ENCODE measurements around the gene C10orf67.

Gene C10orf67

DNA sequence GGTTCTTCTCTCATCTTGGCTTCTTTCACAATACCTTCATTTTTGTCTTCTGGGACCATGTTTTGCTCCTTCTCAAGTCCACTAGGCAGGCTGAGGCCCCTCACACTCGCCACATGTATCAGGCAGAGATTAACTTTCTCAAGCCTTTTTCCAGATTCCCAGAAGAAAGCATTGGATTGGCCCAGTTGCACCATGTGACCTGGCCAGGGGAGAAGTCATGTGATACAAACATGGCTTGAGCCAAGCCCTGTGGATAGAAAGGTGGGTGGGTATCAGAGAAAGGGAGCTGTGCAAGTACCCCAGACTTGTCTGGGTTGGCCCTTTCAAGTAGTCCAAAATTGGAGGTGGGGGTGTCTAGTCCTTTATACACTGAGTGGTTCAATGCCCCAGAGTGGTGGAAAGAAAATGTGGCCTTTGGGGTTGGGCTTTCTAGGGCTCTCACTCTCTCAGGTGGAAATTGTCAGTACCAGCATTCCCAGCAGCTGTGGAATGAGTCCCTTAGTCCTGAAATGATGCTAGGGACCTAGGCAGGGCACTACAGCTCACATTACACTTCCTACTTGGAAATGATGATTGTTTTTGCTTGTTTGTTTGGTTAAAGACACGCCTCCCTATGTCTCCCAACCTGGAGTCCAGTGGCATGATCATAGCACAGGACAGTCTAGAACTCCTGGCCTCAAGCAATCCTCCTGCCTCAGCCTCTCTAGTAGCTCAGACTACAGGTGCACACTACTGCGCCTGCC, 36.9 kb upstream of the C10orf67 start:
- H3K9me3 ChIP-seq (ENCODE audit: insufficient read depth, low read length, severe bottlenecking): no peaks in the 10 kb centered on the region
- no peak overlapping the region for H2AFZ ChIP-seq (ENCODE audit: low read depth, low read length)
- H3K4me1 ChIP-seq (ENCODE audit: insufficient read depth, low read length): no peaks in the 10 kb centered on the region
- ATAC-seq (ENCODE audit: insufficient read depth, low read depth): no peak
- H3K4me3 ChIP-seq (ENCODE audit: low read depth in 1 of 2, low read length in 2 of 2): no peak overlapping the region
- no peak overlapping the region for H3K4me2 ChIP-seq (ENCODE audit: insufficient read depth, low read length)
- H3K79me2 ChIP-seq (ENCODE audit: insufficient read depth, low read length): no peaks in the 10 kb centered on the region
- H3K27ac ChIP-seq (ENCODE audit: low read length): no peak overlapping the region
- H3K36me3 ChIP-seq (ENCODE audit: insufficient read depth, low read length): no peaks in the 10 kb centered on the region
- TF ChIP-seq EZH2 (IDR thresholded peaks at IDR 0.05; ENCODE audit: borderline replicate concordance, low read depth, low read length, severe bottlenecking): no peak
- TF ChIP-seq, protein P1, sequence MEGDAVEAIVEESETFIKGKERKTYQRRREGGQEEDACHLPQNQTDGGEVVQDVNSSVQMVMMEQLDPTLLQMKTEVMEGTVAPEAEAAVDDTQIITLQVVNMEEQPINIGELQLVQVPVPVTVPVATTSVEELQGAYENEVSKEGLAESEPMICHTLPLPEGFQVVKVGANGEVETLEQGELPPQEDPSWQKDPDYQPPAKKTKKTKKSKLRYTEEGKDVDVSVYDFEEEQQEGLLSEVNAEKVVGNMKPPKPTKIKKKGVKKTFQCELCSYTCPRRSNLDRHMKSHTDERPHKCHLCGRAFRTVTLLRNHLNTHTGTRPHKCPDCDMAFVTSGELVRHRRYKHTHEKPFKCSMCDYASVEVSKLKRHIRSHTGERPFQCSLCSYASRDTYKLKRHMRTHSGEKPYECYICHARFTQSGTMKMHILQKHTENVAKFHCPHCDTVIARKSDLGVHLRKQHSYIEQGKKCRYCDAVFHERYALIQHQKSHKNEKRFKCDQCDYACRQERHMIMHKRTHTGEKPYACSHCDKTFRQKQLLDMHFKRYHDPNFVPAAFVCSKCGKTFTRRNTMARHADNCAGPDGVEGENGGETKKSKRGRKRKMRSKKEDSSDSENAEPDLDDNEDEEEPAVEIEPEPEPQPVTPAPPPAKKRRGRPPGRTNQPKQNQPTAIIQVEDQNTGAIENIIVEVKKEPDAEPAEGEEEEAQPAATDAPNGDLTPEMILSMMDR (IDR thresholded peaks at IDR 0.05; ENCODE audit: borderline replicate concordance, extremely low read depth, low read length, poor library complexity, severe bottlenecking): no peak
- DNase-seq: no peak
- no peak overlapping the region for H3K9ac ChIP-seq (ENCODE audit: low read depth, low read length)
- H3K27me3 ChIP-seq (ENCODE audit: insufficient read depth, low read length, poor library complexity): no peaks in the 10 kb centered on the region
- no peaks in the 10 kb centered on the region for H4K20me1 ChIP-seq (ENCODE audit: insufficient read depth, low read length)

DNA sequence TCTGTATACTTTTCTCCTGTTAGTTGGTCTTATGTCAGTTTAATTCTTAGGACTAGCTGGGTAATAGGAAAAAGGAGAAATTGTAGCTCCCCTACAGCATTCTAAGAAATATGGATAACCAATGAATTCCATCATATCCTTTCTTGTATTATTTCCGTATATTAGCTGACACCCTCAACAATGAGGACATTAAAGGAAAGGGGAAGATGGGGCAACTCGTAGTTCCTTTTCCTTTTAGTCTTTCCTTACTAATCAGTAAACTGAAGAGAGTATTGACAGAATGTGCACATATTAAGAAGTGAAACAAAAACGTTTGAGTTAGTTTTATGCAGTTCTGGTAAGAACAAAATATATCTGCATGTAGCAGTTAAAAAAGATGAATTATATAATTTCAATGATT, 35.1 kb upstream of the C10orf67 start:
- H3K27me3 ChIP-seq (ENCODE audit: insufficient read depth, low read length, poor library complexity): no peaks in the 10 kb centered on the region
- no peaks in the 10 kb centered on the region for H3K9me3 ChIP-seq (ENCODE audit: insufficient read depth, low read length, severe bottlenecking)
- H3K4me2 ChIP-seq (ENCODE audit: insufficient read depth, low read length): no peak overlapping the region
- DNase-seq (no peak), ATAC-seq (ENCODE audit: insufficient read depth, low read depth) (no peak)
- no peaks in the 10 kb centered on the region for H3K79me2 ChIP-seq (ENCODE audit: insufficient read depth, low read length)
- no peaks in the 10 kb centered on the region for H4K20me1 ChIP-seq (ENCODE audit: insufficient read depth, low read length)
- no peak overlapping the region for H3K27ac ChIP-seq (ENCODE audit: low read length)
- no peaks in the 10 kb centered on the region for H3K36me3 ChIP-seq (ENCODE audit: insufficient read depth, low read length)
- H3K4me3 ChIP-seq (ENCODE audit: low read depth in 1 of 2, low read length in 2 of 2): no peak overlapping the region
- no peak for TF ChIP-seq EZH2 (IDR thresholded peaks at IDR 0.05; ENCODE audit: borderline replicate concordance, low read depth, low read length, severe bottlenecking)
- TF ChIP-seq, protein P1 (IDR thresholded peaks at IDR 0.05; ENCODE audit: borderline replicate concordance, extremely low read depth, low read length, poor library complexity, severe bottlenecking): no peak
- H3K9ac ChIP-seq (ENCODE audit: low read depth, low read length): no peak overlapping the region
- H2AFZ ChIP-seq (ENCODE audit: low read depth, low read length): no peak overlapping the region
- H3K4me1 ChIP-seq (ENCODE audit: insufficient read depth, low read length): no peaks in the 10 kb centered on the region

DNA sequence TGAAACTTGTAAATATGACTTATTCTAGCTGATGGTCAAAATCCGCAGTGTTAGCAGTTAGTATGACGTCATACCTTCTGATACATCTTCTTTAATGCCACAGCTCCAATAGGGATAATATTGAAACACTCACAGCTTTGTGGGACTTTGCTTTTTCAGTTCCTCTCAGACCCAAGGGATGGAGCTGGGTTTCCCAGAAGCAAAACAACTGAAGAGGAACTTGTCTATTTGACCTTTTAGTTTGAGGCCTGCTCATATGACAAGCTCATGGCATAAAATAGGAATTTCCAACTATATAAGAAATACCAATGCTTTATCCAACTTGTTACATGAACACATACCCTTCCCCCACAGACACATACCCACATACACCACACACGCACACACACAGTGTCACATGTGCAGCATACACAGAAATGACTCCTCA, 31.6 kb upstream of the C10orf67 start:
- no peak overlapping the region for H3K4me3 ChIP-seq (ENCODE audit: low read depth in 1 of 2, low read length in 2 of 2)
- DNase-seq: no peak

More for the DNA sequence above, 31.6 kb upstream of the C10orf67 start:
- H2AFZ ChIP-seq (ENCODE audit: low read depth, low read length): no peak overlapping the region
- peaks cover 14% of the 10 kb centered on the region for H3K4me1 ChIP-seq (ENCODE audit: insufficient read depth, low read length)
- no peaks in the 10 kb centered on the region for H3K27me3 ChIP-seq (ENCODE audit: insufficient read depth, low read length, poor library complexity)
- H3K79me2 ChIP-seq (ENCODE audit: insufficient read depth, low read length): no peaks in the 10 kb centered on the region
- H3K27ac ChIP-seq (ENCODE audit: low read length): no peak overlapping the region
- ATAC-seq (ENCODE audit: insufficient read depth, low read depth): no peak
- H3K36me3 ChIP-seq (ENCODE audit: insufficient read depth, low read length): no peaks in the 10 kb centered on the region
- no peak for TF ChIP-seq EZH2 (IDR thresholded peaks at IDR 0.05; ENCODE audit: borderline replicate concordance, low read depth, low read length, severe bottlenecking)
- TF ChIP-seq, protein P1 (IDR thresholded peaks at IDR 0.05; ENCODE audit: borderline replicate concordance, extremely low read depth, low read length, poor library complexity, severe bottlenecking): no peak
- H4K20me1 ChIP-seq (ENCODE audit: insufficient read depth, low read length): no peaks in the 10 kb centered on the region
- H3K4me2 ChIP-seq (ENCODE audit: insufficient read depth, low read length): no peak overlapping the region
- no peak overlapping the region for H3K9ac ChIP-seq (ENCODE audit: low read depth, low read length)
- peaks cover 3% of the 10 kb centered on the region for H3K9me3 ChIP-seq (ENCODE audit: insufficient read depth, low read length, severe bottlenecking)
